GM23248 (cell line): ENCODE data around the gene SF3B3. TPM values are rescaled to one million over a fixed set of nuclear protein-coding genes. Genes with fewer than 3 reads are reported as not detected.

Experiments used
- DNase-seq: peaks from one replicate; pipeline ENCODE4 v3.0.0-alpha.2; 2015
- H2AFZ ChIP-seq: fragments of 200-600 bp; sonication (generic); 2 replicates; pipeline ENCODE4 v1.6.1; 2016; ENCODE audit warnings: antibody characterized with exemption
- H3F3A ChIP-seq: fragments of 200-600 bp; sonication (generic); 2 replicates; pipeline ENCODE4 v1.6.1; 2016; ENCODE audit warnings: mild to moderate bottlenecking, antibody characterized with exemption, mixed run types; ENCODE audit not compliant: insufficient read depth
- H3K27ac ChIP-seq: fragments of 200-600 bp; sonication (generic); 2 replicates; pipeline ENCODE4 v1.5.1; 2016; ENCODE audit warnings: mild to moderate bottlenecking
- H3K27me3 ChIP-seq: fragments of 200-600 bp; sonication (generic); replicated peaks from 2 replicates; pipeline ENCODE4 v1.6.1; 2016; ENCODE audit warnings: mild to moderate bottlenecking; ENCODE audit not compliant: insufficient read depth
- H3K36me3 ChIP-seq: fragments of 200-600 bp; sonication (generic); 2 replicates; pipeline ENCODE4 v1.6.1; 2016; ENCODE audit warnings: low read depth, mild to moderate bottlenecking
- H3K4me1 ChIP-seq: fragments of 200-600 bp; sonication (generic); 2 replicates; pipeline ENCODE4 v1.6.1; 2016; ENCODE audit warnings: mild to moderate bottlenecking; ENCODE audit not compliant: insufficient read depth
- H3K4me2 ChIP-seq: fragments of 200-600 bp; sonication (generic); one replicate; pipeline ENCODE4 v1.6.1; 2016; ENCODE audit warnings: mild to moderate bottlenecking; ENCODE audit not compliant: unreplicated experiment
- H3K4me3 ChIP-seq: fragments of 200-600 bp; sonication (generic); 2 replicates; pipeline ENCODE4 v1.5.1; 2016; ENCODE audit warnings: mild to moderate bottlenecking
- H3K79me2 ChIP-seq: fragments of 200-600 bp; sonication (generic); 2 replicates; pipeline ENCODE4 v1.6.1; 2016; ENCODE audit warnings: mild to moderate bottlenecking; ENCODE audit not compliant: insufficient read depth
- H3K9ac ChIP-seq: fragments of 200-600 bp; sonication (generic); 2 replicates; pipeline ENCODE4 v1.6.1; 2016; ENCODE audit warnings: mild to moderate bottlenecking
- H3K9me2 ChIP-seq: fragments of 200-600 bp; sonication (generic); 2 replicates; pipeline ENCODE4 v1.6.1; 2016; ENCODE audit warnings: mixed run types, mild to moderate bottlenecking, moderate library complexity; ENCODE audit not compliant: insufficient read depth
- H3K9me3 ChIP-seq: fragments of 200-600 bp; sonication (generic); one replicate; pipeline ENCODE4 v1.6.1; 2017; ENCODE audit warnings: low read depth
- H4K20me1 ChIP-seq: fragments of 200-600 bp; sonication (generic); 2 replicates; pipeline ENCODE4 v1.6.0; 2016; ENCODE audit not compliant: insufficient read depth
- EZH2 ChIP-seq: fragments of 200-600 bp; sonication (generic); IDR thresholded peaks from 2 replicates; pipeline ENCODE4 v1.6.1; 2018; ENCODE audit warnings: antibody characterized with exemption, mild to moderate bottlenecking; ENCODE audit not compliant: insufficient read depth, poor library complexity, severe bottlenecking
- EZH2phosphoT487 ChIP-seq: fragments of 200-600 bp; sonication (generic); IDR thresholded peaks from 2 replicates; pipeline ENCODE4 v1.6.1; 2018; ENCODE audit warnings: antibody characterized with exemption, moderate library complexity, mild to moderate bottlenecking, low read depth; ENCODE audit not compliant: insufficient read depth
- WGBS, 2 experiments: methylation state at CpG; one replicate each; pipeline ENCODE4 v1.1.6; 2015 to 2017; ENCODE audit warnings: low lambda C conversion rate in 2 of 2, low coverage in 1 of 2; ENCODE audit errors: missing lambda C conversion rate in 2 of 2; 5-methylcytosine and 5-hydroxymethylcytosine counted together
- in situ Hi-C: fragments of 300-500 bp; cut with MboI; formaldehyde crosslinking; loops from 2 replicates; pipeline ENCODE4 v1.15.0; 2020
- polyA plus RNA-seq: library from polyadenylated mRNA; unstranded; fragments of >200 nt; fragmentation: Nextera tagmentation; extraction: Ambion mirVana; gene quantifications from 2 replicates; pipeline ENCODE4 v1.2.1, GENCODE V29; 2016
- total RNA-seq: library from RNA; depleted of rRNA; stranded (reverse); fragments of >200 nt; shearing (Covaris generic); gene quantifications from 2 replicates; pipeline ENCODE4 v1.2.3, GENCODE V29; 2014

Gene SF3B3
- total and polyA plus RNA-seq, 2 experiments from 2014 or later: 166 to 185 TPM

GRCh38 chr16:70550082-70550481, 26.5 kb downstream of the SF3B3 start:
- H3K4me3 ChIP-seq: no peak overlapping the region
- H3K27ac ChIP-seq: no peak overlapping the region
- no peak for DNase-seq
- peaks cover 75% of the 10 kb centered on the region for H3F3A ChIP-seq
- WGBS, 2 experiments: 64 to 87% methylated on average over 1 of the region's 1 CpG
- no peak overlapping the region for H3K9ac ChIP-seq
- peaks cover 32% of the 10 kb centered on the region for H3K4me1 ChIP-seq
- H3K27me3 ChIP-seq: no peaks in the 10 kb centered on the region
- no peak overlapping the region for H2AFZ ChIP-seq
- TF ChIP-seq EZH2phosphoT487 (no peak), EZH2 (no peak)
- peaks cover 80% of the 10 kb centered on the region for H3K79me2 ChIP-seq
- peaks cover 83% of the 10 kb centered on the region for H3K36me3 ChIP-seq
- H3K9me2 ChIP-seq: no peaks in the 10 kb centered on the region
- H4K20me1 ChIP-seq: peaks cover 9% of the 10 kb centered on the region; the same call in 1 of the 2 replicates
- no peaks in the 10 kb centered on the region for H3K9me3 ChIP-seq
- no peak overlapping the region for H3K4me2 ChIP-seq
- in situ Hi-C loops: no loop called here

GRCh38 chr16:70551788-70552187, 28.2 kb downstream of the SF3B3 start:
- DNase-seq: no peak
- Histone ChIP-seq H3K79me2 (peaks cover 80% of the 10 kb centered on the region), H4K20me1 (peaks cover 9% of the 10 kb centered on the region; the same call in 1 of the 2 replicates)

GRCh38 chr16:70552675-70553074, 29.1 kb downstream of the SF3B3 start:
- H3K27ac ChIP-seq: peak overlapping the region; percentile 85
- H3K9me3 ChIP-seq: no peaks in the 10 kb centered on the region
- TF ChIP-seq EZH2phosphoT487: no peak
- no peak for TF ChIP-seq EZH2
- H3K4me1 ChIP-seq: peaks cover 32% of the 10 kb centered on the region
- H3K79me2 ChIP-seq: peaks cover 81% of the 10 kb centered on the region
- no peak overlapping the region for H3K9ac ChIP-seq
- H3K36me3 ChIP-seq: peaks cover 85% of the 10 kb centered on the region
- H3K27me3 ChIP-seq: no peaks in the 10 kb centered on the region
- peaks cover 9% of the 10 kb centered on the region; the same call in 1 of the 2 replicates for H4K20me1 ChIP-seq
- H3K9me2 ChIP-seq: no peaks in the 10 kb centered on the region
- DNase-seq: no peak
- 81 to 91% methylated on average over 8 of the region's 8 CpGs for WGBS, 2 experiments
- H3K4me3 ChIP-seq: no peak overlapping the region
- peaks cover 68% of the 10 kb centered on the region for H3F3A ChIP-seq
- no peak overlapping the region for H2AFZ ChIP-seq
- peak overlapping the region; percentile 74 for H3K4me2 ChIP-seq
- in situ Hi-C loops: no loop called here

More at GRCh38 chr16:70551788-70552187, 28.2 kb downstream of the SF3B3 start:
- TF ChIP-seq EZH2phosphoT487 (no peak), EZH2 (no peak)
- Histone ChIP-seq H2AFZ (no peak overlapping the region), H3K9me2 (no peaks in the 10 kb centered on the region), H3K27ac (peak overlapping the region; percentile 85; the same call in 1 of the 2 replicates), H3K4me2 (no peak overlapping the region), H3K9me3 (no peaks in the 10 kb centered on the region), H3K4me3 (no peak overlapping the region), H3F3A (peaks cover 68% of the 10 kb centered on the region), H3K9ac (no peak overlapping the region), H3K36me3 (peaks cover 83% of the 10 kb centered on the region), H3K4me1 (peaks cover 32% of the 10 kb centered on the region), H3K27me3 (no peaks in the 10 kb centered on the region)
- WGBS, 2 experiments: 73 to 78% methylated on average over 3 of the region's 3 CpGs
- in situ Hi-C loops: no loop called here

DNA sequence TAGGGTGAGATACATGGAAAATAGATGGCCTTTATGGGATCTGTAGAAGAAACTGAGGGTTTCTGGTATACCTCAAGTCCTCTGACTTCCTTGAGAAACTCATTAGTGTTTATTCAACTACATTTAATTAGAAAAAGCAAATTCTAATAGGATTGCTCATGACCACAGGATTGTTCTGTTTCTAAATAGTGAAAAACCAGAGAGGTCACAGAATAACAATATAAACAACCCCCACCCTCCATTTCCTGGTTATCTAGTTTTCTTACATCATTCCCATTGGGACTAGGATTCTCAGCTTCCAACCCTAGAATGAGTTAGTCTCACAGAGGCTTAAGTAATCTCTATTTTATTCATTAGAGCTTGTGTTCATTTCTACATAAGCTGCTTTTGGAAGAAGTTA, 30.0 kb downstream of the SF3B3 start:
- Histone ChIP-seq H3K4me2 (peak overlapping the region; percentile 74), H3F3A (peaks cover 64% of the 10 kb centered on the region), H3K79me2 (peaks cover 81% of the 10 kb centered on the region), H3K4me3 (0 out of 2 replicates have a peak overlapping the region, but pooled peaks have one; percentile 19), H3K27ac (peak overlapping the region; percentile 85), H3K9me2 (no peaks in the 10 kb centered on the region), H3K4me1 (peaks cover 32% of the 10 kb centered on the region), H3K36me3 (peaks cover 85% of the 10 kb centered on the region), H4K20me1 (peaks cover 9% of the 10 kb centered on the region; the same call in 1 of the 2 replicates), H3K27me3 (no peaks in the 10 kb centered on the region), H3K9me3 (no peaks in the 10 kb centered on the region), H2AFZ (no peak overlapping the region), H3K9ac (peak overlapping the region; percentile 62)
- peak; percentile 87 for DNase-seq
- TF ChIP-seq EZH2: no peak
- TF ChIP-seq EZH2phosphoT487: 0 out of 2 replicates have a peak, but pooled peaks have one; percentile 24
- in situ Hi-C loops: no loop called here
